NCI-H1694 treated with DMSO at 0.1 percent for 48 hours (cell line): ENCODE measurements around the gene BTF3.
A peak's percentile ranks its signal among the peaks of the same experiment; 100 is the strongest.
"Not testable (repeated sequence)": the region's sequence is repeated elsewhere in the genome, so short reads cannot be mapped to it uniquely, and the experiment has no call there.

Experiments
- DNase-seq: peaks from one replicate; lab custom pipeline; 2025; lab: John Stamatoyannopoulos, UW

BTF3 gene

DNA sequence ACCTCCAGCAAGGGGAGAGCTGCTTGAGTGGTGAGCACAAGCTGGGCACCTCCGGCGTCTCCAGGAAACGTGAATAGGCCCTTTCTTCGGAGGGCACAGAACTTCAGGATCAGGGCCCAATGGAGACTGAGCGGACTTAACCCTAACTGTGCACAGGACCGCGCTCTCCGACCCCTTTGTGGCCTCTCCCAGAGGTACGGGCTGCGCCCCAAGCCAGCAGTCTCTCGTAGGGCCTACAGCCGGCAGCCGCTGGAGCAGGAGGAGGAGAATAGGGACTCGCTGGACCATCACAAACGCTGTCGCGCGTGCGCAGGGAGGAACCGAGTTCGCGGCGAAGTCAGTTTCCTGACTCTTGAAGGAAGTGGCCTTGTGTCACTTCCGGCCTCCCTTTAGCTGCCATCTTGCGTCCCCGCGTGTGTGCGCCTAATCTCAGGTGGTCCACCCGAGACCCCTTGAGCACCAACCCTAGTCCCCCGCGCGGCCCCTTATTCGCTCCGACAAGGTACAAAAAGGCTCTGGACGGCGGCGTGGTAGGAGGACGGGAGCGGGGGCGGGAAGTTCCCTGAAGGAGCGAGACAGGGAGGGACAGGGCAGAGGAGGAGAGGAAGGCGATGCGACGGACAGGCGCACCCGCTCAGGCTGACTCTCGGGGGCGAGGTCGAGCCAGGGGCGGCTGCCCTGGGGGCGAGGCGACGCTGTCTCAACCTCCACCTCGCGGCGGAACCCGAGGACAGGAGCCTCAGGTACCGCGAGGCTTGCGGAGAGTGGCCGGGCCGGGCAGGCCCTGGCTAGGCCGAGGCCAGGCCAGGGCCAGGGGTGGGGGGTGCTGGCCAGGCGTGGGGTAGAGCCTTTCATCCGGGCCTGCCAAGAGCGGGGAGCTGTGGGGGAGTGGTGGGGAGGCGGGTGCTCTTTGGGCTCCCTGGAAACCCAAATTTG, at the start of gene BTF3:
BTF3 (plus strand) TSS at position 386 of the 936 bp plus-strand sequence; CDS start at position 612, 226 bp downstream.
- peak; percentile 91 for DNase-seq

DNA sequence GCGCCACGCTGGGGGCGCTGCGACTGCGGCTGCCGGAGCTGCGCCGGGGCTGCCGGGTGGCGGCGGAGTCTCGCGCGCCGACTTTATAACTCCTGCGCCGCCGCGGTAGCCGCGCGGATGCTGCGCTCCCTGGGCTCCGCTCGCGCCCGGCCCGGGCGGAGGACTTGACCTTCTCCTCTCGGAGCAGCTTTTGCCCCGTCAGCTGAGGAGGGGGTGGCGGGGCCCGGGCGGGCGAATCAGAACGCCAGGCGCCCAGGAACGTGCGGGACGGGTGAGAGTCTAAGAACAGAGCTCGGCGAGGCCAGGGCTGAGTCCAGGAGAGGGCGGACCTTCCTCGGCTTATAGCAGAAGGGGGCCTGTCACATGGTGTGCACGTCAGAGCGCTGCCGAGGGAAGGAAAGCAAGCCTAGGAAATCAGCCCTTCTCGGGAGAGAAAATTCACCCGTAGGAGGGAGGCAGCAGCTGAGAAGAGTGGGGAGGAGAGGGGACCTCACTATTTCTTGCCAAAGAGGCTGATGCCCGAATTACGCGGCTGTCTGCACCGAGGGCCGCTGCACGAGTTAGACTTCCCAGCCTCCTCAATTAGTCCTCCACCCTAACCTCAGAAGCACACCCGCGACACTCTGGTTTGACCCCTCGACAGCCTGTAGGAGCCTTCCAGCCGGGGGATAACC, 49.6 kb upstream of the BTF3 start, which contains the start of gene FOXD1:
FOXD1 (minus strand) TSS at position 315 of the 674 bp plus-strand sequence. CDS start 415 bp downstream, outside the sequence.
- DNase-seq: peak; percentile 78

DNA sequence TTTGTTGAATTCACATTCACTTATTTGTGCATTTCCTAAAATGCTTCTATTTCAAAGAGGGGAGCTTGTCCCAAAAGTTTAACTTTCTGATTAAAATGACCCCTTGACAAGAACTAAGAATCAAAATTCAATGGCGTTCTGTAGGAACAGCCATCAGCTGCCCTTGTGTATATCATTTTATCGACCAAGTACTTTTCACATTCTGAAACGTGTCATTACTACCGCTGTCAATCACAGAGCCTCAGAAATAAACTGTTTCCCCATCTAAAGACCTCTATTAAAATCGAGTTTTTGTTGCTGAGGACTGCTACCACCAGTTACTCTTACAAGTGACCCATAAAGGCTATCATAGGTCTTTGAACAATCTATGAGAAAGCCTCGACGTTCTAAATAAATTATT, 48.1 kb upstream of the BTF3 start:
- DNase-seq: no peak

DNA sequence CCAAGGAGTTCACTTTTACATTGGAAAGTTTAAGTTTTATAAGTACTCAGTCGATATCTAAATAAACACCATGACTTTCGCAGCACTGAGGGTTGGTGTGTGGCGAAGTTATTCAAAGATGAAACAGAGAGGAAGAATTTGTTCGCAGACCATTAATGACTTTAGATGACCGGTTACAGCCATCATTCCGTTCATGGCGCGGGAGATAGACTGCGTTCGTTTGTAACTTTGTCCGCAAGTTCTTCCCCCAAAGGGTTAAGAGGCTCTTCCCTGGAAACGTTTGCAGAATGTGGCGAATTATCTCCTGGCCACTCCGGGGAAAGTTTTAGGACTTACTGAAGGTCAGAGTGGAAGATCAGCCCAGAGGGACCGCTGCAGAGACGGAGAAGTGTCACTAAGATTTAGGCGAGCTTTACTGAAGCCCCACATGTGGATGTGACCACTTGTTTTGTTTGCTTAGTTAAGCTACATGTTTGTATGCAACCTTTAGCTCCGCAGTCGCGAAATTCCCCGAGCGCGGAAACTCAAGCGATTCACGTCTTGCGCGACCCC, 47.5 kb upstream of the BTF3 start:
- no peak for DNase-seq

DNA sequence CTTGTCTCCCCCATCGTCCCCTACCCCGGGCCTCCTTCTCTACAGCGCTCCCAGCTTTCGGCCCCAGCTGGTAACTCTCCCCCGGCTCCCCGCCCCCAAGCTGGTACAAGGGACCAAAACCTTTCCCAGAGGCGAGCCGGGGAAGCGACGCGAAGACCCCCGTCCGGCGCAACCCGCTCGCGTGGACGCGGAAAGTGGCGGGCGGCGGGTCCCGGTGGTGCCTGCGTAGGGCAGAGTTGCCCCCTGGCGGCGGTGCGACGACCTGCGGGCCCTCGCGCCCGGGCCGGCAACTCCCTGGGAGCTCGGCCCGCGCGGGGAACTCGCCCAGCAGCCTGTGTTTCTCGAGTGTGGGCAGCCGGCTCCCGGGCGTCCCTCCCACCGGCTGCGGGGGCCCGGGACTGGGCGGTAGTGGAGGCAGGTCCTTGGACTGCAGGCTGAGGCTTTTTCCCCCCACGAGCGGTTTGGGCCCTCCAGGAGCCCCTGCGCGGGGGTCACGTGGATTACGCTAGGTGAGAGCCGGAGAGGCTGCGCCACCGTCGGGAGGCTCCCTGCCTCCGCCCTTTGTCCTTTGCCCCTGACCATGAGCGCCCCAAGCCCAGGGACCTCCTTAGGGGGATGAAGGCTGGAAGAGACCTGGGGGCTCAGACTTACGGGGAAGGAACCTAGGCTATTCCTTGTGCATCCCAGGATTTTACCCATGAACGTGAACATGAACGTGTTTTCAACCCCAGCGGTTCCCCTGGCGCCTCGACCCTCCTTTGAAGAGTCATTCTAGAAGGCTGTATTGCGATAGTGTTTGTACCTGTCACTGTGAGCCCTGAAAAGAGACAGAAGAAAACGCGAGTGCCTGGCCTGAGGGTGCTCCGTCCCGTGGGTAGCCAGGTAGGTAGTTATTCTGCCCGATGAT, 46.8 kb upstream of the BTF3 start:
- no peak for DNase-seq

DNA sequence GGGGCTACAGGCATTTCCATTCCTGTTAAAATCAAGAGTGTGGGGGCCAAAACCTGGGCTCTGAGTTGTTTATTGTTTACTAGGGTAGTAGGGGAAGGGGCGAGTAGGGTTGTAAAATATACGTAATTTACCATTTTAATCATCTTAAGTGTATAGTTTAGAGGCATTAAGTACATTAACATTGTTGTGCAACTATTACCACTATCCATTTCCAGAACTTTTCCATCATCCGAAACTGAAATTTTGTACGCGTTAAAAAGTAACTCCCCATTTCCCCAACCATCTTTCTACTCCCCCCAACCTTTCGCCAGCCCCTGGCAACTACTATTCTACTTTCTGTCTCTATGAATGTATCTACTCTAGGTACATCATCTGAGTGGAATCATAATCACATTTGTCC, 46.0 kb upstream of the BTF3 start:
- DNase-seq: no peak

DNA sequence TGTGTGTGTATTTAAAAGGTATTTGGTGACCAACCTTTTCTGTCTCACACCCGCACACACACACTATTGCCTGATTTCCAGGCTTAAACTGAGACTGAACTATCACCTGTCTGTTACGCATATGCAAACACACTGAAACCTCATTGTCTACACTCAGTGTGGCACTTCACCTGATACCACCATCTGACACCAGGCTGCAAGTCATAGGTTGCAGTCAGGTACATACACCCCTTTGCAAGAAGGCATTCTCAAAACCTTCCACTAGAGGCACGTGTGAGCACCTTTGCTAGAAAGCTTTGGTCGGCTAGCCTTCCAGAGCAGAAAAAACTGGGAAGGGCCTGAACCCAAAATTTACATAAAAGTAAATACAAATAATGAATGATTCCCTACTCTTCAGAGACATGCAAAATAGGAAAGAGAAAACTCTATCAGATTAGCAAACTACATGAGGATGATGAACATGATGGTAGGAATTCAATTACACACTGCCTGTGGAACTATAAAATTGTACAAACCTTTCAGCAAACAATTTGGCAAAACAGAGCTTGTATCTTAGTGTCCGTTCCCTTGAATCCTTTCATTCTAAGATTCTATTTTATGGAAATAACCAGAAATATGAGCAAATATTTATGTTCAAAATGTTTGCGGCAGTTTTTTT, 43.7 kb upstream of the BTF3 start:
- peak; percentile 73 for DNase-seq

DNA sequence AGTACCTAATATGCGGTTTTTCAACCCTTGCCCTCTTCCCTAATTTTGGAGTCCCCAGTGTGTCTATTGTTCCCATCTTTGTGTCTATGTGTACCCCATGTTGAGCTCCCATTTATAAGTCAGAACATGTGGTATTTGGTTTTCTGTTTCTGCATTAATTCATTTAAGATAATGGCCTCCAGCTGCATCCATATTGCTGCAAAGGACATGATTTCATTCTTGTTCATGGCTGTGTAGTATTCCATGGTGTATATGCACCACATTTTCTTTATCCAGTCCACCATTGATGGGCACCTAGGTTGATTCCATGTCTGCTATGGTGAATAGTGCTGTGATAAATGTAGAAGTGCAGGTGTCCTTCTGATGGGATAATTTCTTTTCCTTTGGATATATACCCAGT, 41.8 kb upstream of the BTF3 start:
- DNase-seq: not testable (repeated sequence)

DNA sequence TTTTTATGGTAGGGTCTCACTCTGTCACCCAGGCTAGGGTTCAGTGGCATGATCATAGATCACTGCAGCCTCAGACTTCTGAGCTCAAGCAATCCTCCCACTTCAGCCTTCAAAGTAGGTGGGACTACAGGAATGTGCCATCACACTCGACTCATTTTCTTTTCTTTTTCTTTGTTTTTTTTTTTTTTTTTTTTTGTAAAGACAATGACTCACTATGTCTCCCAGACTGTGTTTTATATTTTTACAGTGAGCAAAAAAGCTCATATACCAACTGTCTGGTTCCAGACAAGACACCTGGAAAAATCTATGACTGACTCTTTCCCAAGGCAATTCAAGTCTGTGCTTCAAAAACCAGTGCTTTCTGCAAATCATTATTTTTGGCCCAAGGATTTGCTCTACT, 38.9 kb upstream of the BTF3 start:
- no peak for DNase-seq

DNA sequence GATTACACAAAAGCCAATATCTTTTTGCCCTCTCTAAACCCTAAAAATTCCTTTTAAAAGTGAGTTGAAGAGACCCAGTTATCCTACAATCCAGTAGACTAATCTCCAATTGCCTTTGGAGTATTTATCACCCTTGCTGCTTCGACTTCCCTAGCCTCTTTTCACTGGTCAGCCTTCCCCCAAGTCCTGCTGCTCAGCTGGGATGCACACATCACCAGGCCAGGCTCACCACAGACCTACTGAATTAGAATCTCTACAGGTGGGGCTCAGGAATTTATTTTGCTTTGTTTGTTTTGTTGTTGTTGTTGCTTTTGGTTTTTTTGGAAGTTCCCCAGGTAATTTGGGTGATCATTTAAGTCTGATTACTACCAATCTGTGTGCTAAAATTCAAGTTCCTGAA, 38.1 kb upstream of the BTF3 start:
- DNase-seq: no peak

DNA sequence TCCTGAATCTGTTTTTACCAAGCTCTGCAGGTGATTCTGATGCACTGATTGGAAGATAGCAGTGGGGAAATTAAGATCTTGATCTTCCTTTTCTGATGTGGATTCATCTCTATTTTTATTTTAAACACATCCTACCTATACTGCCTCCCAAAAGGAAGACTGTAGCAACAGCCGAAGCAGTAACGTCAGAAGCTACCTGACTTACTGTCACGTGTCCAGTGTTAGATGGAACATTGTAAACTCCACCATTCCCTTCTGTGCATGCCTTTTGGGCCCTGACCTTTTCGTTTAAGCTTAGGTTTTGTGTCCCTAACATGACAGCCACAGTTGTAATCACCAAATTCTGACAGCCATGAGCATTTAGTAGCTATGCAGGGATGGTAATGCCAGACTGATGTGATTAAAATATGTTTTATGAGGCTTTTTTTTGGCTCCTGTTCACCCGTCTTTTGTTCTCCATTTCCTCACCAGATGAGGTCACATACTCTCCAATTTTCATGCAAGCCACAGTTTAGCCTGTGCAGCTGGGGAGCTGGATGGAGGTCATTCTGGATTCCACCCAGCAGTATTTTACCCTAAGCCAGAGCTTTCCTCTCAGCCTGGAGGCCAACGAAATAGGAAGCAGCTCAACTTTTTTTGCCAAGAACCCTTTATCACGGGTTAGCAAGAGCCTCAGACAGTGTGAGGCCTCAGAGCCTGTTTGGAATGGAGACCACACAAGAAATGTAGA, 34.1 kb upstream of the BTF3 start:
- no peak for DNase-seq

DNA sequence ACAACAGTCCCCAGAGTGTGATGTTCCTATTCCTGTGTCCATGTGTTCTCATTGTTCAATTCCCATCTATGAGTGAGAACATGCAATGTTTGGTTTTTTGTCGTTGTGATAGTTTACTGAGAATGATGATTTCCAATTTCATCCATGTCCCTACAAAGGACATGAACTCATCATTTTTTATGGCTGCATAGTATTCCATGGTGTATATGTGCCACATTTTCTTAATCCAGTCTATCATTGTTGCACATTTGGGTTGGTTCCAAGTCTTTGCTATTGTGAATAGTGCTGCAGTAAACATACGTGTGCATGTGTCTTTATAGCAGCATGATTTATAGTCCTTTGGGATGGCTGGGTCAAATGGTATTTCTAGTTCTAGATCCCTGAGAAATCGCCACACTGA, 29.6 kb upstream of the BTF3 start:
- not testable (repeated sequence) for DNase-seq

DNA sequence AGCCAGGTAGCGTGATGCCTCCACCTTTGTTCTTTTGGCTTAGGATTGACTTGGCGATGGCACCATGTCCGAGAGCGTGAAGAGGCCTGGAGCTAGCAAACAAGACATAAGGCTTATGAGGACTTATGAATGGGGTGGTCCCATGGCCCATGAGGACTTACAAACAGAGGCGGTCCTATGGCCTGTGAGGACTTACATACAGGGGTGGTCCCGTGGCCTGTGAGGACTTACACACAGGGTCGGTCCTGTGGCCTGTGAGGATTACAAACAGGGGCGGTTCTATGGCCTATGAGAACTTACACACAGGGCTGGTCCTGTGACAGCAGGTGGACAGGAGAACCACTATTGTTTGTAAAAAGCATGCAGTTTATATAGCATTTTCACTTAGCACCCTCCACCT, 28.4 kb upstream of the BTF3 start:
- DNase-seq: no peak

DNA sequence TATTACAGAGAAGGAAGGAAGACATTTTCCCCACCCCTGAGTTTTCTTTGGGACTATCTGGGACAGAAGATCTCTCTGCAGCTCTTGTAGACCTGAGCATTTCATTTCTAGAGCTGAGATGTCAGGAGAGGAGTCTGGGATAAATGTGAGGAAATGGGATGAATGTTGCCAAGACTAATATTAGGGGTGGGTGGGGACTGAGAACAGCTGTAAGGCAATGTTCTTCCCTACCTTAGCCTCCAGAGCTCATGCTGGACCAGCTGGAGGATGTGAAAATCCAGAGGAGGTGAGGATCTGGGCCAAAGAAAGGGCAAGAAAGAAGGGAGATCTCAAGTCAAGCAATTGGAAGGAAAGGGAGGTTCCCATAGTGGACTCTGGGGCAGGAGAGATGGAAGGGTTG, 26.6 kb upstream of the BTF3 start:
- no peak for DNase-seq

DNA sequence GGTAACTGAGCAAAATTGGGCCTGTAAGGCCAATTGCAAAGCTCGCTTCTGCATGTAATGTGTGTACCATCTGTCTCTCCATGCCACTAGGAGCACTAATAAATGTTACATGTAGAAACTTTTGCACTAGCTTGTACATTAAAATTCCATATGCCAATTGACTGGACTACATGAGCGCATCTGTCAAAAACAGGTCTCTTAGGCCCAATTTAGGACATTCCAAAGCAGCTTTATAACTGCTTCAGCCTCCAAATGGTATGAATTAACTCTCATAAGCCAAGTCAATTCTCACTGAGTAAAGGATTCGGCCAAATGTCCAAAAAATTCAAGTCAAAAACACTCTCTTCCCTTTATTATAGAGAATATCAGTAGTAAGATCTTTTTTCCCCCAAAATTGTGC, 26.1 kb upstream of the BTF3 start:
- DNase-seq: no peak

DNA sequence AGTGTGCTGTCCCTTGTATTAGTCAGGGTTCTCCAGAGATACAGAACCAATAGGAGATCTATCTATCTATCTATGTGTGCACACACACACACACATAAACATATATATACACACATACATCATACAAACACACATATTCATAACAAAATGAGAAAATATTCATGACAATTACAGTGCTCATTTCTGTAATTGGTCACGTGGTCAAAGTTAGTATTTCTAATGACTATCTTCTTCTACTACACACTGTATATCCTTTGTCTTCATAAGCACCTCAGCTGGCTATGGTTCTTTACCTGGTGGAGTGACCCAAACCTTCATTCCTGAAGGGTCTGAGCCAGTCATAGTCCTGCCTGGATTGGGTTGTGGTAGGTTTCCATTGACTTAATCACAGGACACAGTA, 17.7 kb upstream of the BTF3 start:
- DNase-seq: no peak

DNA sequence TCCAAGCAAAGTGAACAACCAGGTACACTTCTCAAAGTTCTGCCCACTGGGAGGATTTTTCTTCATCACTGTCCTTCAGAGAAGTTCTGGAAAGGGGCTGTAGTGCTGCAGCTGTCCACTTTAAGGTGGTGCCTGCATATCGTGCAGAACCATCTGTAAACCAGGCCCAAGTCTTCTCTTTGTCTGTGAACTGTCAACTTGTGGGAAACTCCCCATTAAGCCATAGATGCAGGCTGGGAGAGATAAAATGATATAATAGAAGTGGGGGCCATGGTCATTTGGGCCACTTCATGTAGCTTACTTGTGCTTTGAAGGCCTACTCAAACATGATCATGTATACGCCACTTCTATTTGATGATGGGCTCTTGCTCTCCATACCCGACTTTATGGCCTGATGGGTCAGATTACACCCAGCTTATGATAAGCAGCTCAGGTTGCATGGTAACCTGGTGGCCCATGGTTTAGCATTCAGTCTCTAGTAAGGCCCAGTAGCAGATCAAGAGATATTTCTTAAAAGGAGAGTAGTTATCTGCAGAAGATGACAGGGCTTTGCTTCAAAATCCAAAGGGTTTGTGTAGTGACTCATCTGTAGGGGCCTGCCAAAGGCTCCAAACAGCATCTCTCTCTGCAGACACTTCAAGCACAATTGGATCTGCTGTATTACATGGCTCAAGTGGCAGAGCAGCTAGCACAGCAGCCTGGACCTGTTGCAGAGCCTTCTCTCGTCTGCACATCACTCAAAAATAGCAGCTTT, 15.7 kb upstream of the BTF3 start:
- no peak for DNase-seq

DNA sequence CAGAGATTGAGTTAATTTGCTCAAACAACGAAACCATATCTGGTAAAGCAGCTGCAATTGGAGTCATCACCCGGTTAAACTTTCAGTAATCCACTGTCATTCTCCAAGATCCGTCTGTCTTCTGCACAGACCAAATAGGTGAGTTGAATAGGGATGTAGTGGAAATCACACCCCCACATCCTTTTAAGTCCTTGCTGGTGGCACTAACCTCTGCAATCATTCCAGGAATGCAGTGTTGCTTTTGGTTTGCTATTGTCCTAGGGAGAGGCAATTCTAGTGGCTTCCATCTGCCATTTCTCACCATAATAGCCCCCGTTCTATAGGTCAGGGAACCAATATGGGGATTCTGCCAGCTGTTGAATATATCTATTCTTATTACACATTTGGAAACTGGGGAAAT, 14.6 kb upstream of the BTF3 start:
- no peak for DNase-seq

DNA sequence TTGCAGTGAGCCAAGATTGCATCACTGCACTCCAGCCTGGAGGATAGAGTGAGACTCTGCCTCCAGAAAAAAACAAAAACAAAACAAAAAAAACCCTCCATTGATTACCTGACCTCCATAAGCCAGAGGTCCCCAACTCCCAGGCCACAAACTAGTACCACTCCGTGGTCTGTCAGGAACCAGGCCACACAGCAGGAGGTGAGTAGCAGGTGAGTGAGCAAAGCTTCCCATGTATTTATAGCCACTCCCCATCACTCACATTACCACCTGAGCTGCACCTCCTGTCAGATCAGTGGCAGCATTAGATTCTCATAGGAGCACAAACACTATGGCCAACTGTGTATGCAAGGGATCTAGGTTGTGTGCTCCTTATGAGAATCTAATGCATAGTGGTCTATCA, 13.7 kb upstream of the BTF3 start:
- DNase-seq: no peak

DNA sequence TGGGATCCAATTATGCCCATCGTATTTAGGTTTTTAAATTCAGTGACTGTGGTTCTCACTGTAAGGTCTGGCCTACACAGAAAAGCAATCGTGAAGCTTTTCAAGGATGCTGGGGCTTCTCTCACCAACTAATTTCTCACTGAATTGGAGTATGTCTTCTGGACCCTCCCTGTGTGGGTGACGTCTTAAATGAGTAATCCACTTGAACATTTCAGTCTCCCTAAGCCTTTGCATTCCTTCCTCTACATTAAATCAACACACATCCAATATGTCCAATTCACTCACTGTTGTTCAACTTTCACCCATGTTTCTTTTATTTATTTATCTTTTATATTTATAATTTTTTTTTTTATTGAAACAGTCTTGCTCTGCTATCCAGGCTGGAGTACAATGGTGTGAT, 12.5 kb upstream of the BTF3 start:
- DNase-seq: no peak
